Occipital lobe (tissue), 2 donors: ENCODE results near the gene MND1. TPM values are rescaled to one million over a fixed set of nuclear protein-coding genes. Genes with fewer than 3 reads are reported as not detected.
A peak's percentile ranks its signal among the peaks of the same experiment; 100 is the strongest.
"Not testable (repeated sequence)": the region's sequence is repeated elsewhere in the genome, so short reads cannot be mapped to it uniquely, and the experiment has no call there.

ENCODE experiments used
- DNase-seq: peaks from one replicate; lab custom pipeline; 2025; lab: John Stamatoyannopoulos, UW
- total RNA-seq: library from RNA; depleted of rRNA; stranded (reverse); fragments of >200 nt; gene quantifications from one replicate; pipeline ENCODE4 v1.2.3, GENCODE V29; 2014

Gene MND1
- total RNA-seq, 1 donor from 2014 or later = 5.1 TPM

DNA sequence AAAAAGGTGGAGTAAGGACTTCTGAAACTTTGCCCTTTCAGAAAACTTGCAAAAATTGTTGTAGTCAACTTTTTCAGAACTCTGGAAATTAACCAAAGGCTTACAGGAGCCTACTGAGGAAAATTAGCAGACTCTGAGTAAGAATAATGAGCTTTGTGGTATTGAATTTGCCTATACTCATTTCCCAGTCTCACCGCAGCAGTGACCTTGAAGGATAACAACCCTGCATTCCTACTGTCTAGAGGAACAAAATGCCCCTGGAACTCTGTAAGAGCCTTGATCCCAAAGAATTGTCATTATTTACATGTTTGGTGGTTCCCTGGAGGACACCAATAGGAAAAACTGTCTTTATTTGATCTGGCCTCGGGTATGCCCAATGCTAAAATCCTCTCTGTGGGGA, 57.9 kb downstream of the MND1 start:
- no peak for DNase-seq

DNA sequence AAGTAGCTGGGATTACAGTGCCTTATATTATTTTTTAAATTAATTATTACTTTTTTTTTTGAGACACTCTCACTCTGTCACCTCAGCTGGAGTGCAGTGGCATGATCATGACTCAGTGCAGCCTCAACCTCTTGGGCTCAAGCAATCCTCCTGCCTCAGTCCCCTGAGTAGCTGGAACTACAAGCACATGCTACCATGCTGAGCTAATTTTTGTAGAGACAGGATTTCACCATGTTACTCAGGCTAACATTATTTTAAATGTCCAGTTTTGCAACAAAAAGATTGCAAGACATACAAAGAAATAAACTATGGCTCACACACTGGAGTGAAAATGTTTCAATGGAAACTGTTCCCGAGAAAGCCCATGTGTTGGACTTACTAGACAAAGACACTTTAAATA, 59.2 kb downstream of the MND1 start:
- no peak for DNase-seq

DNA sequence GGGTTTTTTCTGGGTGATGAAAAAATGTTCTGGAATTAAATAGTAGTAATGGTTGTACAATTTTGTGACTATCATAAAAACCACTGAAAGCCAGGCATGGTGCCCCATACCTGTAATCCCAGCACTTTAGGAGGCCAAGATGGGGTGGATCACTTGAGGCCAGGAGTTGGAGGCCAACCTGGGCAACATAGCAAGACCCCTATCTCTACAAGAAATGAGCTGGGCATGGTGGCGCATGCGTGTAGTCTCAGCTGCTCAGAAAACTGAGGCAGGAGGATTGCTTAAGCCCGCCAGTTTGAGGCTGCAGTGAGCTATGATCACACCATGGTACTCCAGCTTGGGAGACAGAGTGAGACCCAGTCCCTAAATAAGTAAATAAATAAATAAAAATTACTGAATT, 63.4 kb downstream of the MND1 start:
- DNase-seq = no peak

DNA sequence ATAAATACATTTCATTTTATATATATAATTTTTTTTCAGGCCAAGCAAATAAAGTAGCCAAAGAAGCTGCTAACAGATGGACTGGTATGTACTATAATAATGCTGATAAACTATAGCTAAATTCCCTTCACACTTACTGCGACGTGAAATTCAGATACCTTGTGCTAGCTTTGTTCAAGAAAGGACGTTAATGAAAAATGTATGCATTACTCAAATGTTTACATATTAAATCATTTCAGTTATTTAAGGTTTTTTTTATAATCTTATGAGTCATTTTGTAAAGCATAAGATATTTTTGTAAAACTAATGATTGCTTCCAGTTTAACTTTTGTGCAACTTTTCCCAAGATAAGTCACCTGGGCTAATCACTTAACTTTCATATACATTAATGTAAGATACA, 64.4 kb downstream of the MND1 start:
- no peak for DNase-seq

DNA sequence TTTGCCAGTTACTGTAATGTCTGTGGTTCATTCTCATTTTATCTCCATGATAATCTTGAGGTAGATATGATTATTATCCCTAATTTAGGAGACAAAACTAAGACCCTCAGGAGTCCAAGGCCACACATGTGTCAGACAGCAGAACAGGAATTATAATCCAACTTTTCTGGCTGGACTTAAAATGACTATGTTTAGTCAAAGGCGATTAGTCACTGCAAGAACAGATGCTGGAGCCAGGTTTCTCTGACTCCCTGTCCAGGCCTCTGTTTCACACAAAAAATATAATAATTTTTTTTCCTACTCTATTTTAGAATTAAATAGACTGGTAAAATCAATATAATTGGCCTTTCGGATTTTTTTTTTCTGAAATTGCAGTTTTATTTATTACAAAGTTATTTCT, 64.9 kb downstream of the MND1 start:
- no peak for DNase-seq

DNA sequence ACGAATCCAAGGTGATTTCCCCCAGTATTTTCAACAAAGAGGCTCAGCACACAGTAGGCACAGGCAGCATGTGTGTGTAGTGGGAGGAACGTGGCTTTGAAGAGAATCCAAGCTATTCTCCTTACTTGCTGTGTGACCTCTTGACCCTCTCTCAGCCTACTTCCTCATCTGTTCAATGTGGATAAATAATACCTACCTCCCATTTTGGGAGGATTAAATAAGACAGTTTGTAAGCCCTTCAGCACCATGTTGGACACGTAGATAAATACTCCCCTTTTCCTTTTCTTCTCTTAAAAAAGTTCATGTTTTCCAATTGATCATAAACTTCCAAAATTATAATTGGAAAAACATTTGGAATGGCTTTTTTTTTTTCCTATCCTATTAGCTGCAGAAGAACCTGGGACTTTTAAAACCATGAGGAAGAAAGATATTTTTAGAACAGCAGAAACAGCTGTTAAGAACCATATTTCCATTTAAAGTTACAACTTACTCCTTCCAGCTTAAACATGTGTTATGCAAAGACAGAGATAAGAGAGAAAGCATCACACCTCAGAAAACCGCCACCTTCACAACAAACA, 65.5 kb downstream of the MND1 start:
- DNase-seq = no peak

DNA sequence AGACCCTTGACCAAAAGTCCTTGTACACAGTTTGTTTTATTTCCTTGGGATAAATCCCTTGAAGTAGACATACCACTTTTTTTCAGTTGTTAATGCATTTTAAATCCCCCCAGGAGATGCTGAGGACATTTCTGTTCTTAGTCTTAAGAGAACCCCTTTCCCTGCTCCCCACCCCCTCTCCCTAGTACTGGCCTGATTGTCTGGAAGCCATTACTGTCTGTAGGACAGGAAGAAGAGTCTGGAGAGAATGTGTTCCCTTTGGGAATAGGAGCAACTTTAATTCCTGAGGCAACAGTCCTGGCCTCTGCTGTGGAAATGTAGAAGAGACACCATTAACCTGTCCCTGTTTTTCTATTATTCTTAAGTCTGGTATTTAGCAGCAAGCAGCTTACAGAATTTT, 69.4 kb downstream of the MND1 start:
- DNase-seq = no peak

DNA sequence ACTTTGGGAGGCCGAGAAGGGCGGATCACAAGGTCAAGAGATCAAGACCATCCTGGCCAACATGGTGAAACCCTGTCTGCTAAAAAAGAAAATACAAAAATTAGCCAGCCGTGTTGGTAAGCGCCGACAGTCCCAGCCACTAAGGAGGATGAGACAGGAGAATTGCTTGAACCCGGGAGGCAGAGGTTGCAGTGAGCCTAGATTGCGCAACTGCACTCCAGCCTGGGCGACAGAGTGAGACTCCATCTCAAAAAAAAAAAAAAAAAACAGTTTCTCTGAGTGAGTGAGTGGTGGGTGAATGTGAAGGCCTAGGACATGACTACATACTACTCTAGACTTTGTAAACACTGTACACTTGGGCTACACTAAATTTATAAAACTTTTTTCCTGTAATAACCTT, 72.0 kb downstream of the MND1 start:
- not testable (repeated sequence) for DNase-seq

DNA sequence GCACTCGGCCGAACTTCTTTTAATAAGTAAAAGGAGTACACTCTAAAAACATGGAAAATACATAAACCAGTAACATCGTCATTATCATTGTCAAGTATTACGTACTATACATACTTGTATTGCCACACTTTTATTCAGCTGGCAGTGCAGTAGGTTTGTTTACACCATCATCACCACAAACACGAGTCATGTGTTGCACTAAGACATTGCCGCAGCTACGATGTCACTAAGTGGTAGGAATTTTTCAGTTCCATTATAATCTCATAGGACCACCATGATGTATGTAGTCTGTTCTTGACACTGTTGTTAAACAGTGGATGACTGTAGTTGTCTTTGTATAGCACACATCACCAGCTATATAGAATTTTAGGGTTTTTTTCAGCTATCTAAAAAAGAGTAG, 73.6 kb downstream of the MND1 start:
- DNase-seq = no peak

DNA sequence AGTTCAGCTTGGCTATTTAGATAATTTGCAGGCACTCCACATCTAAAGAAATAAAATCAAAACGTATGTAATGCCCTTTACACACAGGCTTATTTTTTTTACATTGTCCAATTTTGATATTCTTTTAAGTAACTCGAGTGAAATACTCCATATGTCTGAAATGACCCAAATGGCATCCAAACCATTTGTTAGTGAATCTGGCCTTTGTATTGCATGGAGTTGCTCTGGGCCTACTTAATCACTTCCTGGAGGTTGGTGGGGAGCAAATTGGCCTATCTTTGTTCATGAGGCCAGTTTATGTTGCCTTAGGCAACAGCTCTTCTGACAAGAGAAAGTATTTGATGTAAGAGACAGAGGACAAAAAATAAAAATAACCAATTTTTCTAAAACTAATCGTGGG, 74.1 kb downstream of the MND1 start:
- no peak for DNase-seq

DNA sequence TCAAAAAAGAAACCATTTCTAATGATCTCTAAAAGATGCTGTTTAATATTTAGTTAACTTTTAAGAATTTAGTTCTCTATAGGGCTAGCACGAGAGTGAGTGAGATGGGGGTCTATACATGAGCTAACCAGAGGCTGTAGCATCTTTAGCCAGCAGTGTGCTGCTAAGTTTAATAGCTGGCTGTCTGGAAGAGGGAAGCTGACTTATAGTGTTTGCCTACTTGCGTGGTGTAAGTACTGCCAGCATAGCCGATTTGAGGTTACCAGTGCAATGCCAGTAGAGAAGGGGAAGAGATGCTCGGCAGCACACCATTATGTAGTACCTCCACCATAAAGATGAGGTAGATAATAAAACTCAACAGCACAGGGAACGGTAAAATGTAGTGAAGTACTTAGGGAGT, 74.5 kb downstream of the MND1 start:
- no peak for DNase-seq

DNA sequence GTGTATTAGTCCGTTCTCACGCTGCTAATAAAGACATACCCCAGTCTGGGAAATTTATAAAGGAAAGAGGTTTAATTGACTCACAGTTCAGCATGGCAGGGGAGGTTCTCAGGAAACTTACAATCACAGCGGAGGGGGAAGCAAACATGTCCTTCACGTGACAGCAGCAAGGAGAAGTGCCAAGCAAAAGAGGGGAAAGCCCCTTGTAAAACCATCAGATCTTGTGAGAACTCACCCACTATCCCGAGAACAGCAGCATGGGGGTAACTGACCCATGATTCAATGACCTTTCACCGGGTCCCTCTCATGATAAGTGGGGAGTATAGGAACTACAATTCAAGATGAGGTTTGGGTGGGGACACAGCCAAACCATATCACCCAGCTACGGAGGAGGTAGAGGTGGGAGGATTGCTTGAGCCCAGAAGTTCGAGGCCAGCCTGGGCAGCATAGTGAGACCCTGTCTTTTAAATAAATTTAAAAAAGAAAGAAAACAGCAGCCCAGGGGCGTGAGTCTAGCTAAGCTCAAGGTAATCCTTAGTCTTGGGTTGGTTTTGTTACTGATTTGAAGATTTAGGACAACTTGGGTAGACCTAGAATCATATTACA, 75.3 kb downstream of the MND1 start:
- DNase-seq = no peak

DNA sequence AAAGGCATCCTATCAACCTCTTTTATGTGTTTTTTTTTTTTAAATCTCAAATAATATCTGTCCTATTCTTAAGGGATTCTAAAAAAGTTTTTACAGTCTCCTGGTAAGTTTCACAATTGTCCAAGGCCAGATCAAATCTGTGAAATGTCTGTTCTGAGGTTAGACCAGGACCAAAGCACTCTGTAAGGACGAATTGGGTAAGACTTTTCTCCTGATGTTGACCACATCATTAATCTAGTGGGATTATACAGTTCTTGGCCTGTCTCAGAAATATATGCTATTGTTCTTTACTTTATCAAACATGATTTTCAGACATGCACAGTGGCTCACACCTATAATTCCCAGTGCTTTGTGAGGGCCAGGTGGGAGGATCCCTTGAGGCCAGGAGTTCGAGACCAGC, 75.9 kb downstream of the MND1 start:
- DNase-seq = no peak

DNA sequence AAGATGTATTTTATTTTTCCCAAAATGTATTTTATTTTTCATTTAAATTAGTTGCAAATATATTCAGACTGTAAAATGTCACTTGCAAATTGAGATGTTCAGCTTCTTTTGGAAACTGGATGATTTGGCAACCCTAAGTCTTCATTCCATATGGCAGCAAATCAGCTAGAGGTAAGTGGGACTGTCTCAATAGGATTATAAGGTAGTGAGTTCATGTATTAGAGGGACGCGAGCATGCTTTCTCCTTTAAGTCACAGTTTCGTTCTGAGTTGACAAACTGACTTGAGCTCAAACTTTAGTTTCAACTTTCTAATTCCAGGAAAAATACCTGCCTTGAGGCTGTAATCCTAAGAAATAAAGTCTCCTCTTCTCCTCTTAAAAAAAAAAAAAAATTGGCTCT, 77.5 kb downstream of the MND1 start:
- DNase-seq = no peak

DNA sequence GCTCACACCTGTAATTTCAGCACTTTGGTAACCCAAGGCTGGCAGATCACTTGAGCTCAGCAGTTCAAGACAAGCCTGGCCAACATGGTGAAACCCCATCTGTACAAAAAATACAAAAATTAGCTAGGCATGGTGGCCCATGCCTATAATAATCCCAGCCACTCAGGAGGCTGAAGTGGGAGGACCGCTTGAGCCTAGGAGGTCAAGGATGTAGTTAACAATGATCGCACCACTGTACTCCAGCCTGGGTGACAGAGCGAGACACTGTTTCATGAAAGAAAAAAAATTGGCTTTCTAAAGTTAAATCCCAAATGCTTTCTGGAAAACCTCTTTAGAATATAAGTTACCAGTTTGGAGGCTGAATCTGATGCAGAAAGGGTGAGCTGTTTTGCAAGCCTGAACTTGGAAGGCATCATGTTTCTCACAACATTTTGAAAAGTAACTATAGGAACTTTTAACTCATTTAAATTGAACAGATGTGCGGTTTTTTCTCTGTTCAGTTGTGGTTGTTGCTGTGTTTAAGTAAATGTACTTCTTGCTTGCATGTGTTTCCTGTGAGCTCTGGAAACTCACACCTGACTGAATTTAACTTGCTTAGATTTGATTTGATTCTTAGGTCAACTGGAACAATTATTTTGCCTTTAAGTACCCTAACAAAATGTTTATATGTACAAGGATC, 81.9 kb downstream of the MND1 start:
- no peak for DNase-seq

DNA sequence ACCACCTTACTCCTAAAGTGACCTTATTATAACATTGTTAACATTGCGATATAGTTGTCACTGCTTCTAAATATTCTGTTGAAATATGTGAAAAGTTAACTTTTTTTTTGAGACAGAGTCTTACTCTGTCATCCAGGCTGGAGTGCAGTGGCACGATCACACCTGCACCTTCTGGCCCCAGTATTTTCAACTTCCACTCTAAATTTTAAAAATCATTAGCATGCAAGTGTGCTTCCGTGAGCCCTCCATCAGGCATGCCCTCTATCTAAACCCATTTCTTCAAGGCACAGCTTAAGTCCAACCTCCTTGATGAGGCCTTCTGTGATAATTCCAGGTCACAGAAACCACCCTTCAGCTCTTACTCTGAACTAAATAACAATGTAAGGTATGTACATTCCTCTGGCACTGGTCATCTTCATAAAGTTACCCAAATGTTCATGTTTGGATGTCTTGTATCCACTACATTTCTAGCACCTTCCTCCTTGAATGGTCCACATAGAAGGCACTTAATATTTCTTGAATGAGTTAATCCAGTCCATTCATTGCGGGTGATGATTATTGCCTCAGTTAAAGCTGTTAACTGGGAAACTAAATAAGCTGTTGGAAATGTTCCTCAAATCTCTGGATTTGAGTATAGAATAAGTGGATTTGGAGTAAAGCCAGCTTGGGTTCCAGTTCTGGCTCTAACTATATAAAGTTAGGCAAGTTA, 83.0 kb downstream of the MND1 start:
- no peak for DNase-seq

DNA sequence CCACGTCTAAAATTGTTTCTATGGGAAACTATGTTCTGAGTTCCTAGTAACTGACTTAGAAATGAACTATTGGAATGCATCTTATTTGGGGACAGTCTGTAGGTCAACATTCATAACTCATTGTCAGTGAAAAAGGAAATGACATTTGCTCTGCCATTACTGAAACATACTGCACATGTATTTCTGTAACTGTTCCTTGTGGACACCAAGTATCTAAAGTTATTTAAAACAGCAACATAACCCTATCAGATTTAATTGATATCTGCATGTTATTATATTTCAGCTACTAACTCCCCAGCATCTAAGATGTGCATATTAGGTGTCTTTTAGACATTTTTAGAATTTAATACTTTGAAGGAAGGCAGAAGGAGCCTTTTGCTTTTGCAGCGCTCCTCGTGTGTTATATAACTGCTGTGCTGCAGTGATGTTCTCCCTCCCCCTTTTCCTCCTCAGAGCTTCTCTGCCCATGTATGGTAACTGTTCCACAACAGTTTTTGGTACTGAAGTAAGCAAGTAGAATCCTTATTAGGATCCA, 84.5 kb downstream of the MND1 start:
- peak; percentile 1 for DNase-seq

DNA sequence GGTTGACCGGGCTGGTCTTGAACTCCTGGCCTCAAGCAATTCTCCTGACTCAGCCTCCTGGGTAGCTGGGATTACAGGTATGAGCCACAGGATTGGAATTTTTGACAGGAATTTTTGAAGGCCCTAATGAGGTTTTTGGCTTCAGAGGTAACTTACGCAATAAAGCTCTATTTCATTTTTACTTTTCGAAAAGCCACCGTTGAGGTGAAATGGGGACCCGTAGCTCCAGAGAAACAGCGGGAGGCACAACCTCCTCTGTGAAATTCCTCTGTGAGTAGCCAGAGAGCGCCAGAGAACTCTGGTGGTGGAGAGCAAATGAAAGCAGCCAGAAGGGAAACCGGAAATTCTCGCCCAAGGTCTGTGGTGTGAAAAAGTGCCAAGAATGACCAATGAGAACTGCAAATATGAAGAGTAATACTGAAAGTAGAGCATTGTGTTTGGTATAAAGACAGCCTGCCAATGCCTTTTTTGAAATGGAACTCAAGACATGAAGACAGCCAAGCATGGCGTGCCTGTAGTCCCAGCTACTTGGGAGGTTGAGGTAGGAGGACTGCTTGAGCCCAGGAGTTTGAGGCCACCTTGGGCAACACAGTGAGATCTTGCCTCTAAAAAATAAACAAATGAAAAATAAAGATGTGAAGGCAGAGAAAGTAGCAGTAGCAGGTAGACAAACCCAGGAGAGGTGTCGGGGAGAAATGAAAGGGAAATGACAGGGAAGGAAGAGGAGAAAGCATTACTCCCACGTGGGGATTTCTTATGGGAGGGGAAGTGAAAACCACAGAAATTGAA, 88.7 kb downstream of the MND1 start:
- DNase-seq = peak; percentile 1

DNA sequence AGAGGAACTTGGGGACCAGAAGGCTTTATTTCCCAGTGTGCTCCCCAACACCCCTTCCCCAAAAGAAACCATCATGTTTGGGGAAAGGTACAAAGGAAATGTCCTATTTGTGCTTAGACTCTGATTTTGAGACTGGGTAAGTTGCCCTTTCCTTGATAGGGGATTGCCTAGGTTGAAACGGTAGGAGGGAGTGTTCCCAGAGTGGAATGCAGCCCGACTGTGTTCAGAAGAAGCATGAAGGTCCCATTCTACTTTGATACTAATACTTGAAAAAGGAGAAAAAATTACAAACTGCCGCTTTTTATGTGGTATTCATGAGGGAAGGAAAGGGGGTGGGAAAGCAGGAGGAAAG, 89.2 kb downstream of the MND1 start:
- no peak for DNase-seq

DNA sequence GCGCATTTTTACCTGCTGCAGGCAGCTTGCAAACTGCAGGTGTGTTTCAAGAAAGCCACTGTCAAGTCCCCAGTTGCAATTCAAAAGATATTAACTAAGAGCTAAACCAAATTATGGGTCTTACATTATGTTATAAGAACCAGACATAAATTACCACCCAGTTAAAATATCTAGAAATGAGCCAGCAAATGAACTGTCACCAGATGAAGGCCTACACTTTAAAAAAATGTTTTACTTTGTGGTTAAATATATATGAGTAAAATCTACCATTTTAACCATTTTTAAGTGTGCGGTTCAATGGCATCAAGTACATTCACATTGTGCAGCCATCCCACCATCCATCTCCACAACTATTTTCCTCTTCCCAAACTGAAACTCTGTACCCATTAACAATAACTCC, 89.7 kb downstream of the MND1 start:
- DNase-seq = no peak

DNA sequence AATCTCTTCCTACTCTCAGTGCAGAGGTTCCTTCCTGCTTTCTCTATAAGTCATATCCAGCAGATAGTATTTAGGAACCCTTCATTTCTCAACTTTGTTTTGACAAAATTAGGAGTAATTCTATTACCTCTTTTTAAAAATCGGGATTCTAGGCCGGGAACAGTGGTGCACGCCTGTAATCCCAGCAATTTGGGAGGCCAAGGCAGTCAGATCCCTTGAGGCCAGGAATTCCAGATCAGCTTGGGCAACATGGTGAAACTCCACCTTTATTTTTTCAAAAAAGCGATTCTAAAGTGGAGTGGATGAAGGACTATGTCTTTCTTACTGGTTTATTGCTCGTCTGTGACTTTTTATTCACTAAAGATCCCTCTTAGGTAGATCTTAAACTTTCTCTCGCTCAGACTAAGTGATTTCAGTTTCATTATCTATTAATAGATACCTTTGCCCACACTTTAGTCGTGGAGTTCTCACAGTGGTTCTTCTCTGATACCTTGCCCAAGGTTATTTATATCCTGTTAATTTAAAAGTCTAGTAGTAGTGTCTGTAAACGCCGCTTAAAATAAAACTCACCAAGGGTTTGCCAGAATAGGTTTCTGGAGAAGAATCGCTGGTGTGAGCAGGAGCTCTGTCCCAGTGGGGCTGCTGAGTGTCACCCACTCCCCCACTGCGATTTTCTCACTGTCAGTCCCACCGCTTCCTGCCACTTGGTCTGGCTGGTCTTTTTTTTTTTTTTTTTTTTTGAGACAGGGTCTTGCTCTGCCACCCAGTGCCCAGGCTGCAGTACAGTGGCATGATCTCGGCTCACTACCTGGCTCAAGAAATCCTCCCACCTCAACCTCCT, 94.6 kb downstream of the MND1 start:
- no peak for DNase-seq
